Astrocyte of the spinal cord (primary cell): ENCODE measurements around the gene LRRC8D.

Experiments
- DNase-seq: peaks from one replicate; pipeline ENCODE4 v3.0.0; 2011; ENCODE audit warnings: low read depth, low spot score
- H3K4me3 ChIP-seq: 2 replicates; pipeline ENCODE4 v1.5.1; 2011; ENCODE audit warnings: low read depth, mild to moderate bottlenecking, low read length, moderate library complexity
- in situ Hi-C: cut with HindIII; loops from 2 replicates; pipeline ENCODE4 v1.10.0; 2017; ENCODE audit warnings: low sequenced_read_pairs
- TF ChIP-seq, protein P1 (sequence below): IDR thresholded peaks from 2 replicates; pipeline ENCODE4 v1.5.1; 2012; ENCODE audit warnings: low read depth, mild to moderate bottlenecking, low read length, inconsistent platforms

Gene LRRC8D

GRCh38 chr1:89812992-89813391 is 7.8 kb upstream of the LRRC8D start:
- in situ Hi-C loops, result no loop called here
- TF ChIP-seq, protein P1, sequence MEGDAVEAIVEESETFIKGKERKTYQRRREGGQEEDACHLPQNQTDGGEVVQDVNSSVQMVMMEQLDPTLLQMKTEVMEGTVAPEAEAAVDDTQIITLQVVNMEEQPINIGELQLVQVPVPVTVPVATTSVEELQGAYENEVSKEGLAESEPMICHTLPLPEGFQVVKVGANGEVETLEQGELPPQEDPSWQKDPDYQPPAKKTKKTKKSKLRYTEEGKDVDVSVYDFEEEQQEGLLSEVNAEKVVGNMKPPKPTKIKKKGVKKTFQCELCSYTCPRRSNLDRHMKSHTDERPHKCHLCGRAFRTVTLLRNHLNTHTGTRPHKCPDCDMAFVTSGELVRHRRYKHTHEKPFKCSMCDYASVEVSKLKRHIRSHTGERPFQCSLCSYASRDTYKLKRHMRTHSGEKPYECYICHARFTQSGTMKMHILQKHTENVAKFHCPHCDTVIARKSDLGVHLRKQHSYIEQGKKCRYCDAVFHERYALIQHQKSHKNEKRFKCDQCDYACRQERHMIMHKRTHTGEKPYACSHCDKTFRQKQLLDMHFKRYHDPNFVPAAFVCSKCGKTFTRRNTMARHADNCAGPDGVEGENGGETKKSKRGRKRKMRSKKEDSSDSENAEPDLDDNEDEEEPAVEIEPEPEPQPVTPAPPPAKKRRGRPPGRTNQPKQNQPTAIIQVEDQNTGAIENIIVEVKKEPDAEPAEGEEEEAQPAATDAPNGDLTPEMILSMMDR, result no peak
- H3K4me3 ChIP-seq, result no peak overlapping the region
- no peak for DNase-seq

DNA sequence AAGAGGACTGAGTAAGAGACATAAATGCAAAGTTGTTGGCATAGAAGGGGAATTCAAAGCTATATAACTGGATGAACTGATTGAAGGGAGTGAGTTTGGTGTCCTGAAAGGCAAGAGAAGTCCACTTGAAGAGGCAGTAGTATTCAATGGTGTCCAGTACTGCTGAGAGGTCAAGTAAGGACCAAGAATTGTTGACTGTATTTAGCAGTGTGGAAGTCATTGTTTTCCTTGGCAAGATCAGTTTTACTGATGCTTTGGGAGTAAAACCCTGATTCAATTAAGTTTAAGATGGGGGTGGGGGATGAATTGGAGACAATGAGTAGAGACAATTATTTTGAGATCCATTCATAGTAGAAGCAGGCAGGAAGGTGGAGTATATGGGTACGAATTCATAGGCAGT is 5.8 kb upstream of the LRRC8D start:
- TF ChIP-seq, protein P1, result no peak
- in situ Hi-C loops, result no loop called here
- no peak for DNase-seq
- no peak overlapping the region for H3K4me3 ChIP-seq

DNA sequence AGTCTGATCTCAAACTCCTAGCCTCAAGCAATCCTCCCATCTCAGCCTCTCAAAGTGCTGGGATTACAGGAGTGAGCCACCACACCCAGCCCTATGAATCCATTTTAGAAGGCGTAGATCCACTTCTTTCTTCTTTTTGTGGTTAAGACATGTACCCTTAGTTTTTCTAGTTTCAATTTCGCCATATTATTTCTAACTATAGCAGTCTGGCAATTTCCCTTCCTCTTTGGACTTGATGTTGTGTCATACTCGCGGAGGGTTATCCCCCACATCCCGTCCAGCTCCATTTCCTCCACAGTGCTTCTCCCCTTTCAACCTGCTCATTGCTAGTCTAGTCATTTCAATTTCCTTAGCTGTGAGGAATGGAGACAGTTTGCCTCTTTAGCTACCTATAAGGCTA is 5.2 kb upstream of the LRRC8D start:
- no peak overlapping the region for H3K4me3 ChIP-seq
- TF ChIP-seq, protein P1, result no peak
- in situ Hi-C loops, result no loop called here
- no peak for DNase-seq

DNA sequence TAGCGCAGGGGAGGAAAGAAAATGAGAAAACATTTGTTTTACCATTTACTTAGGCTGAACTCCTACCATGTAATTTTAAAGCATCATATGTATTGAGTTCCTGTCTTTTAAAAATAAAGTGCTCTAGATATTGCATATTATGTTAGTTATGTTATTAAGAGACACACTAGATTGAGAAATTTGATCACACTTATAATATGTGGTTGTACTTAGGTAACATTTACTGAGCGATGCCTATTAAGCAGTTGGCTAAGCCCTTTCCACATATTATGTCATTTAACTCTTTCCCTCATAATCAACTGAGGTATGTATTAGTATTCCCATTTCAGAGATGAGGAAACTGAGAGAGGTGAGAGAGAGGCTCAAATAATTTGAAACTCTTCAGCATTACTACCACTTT is 4.5 kb upstream of the LRRC8D start:
- in situ Hi-C loops, result no loop called here
- DNase-seq, result no peak
- TF ChIP-seq, protein P1, result no peak
- H3K4me3 ChIP-seq, result no peak overlapping the region

DNA sequence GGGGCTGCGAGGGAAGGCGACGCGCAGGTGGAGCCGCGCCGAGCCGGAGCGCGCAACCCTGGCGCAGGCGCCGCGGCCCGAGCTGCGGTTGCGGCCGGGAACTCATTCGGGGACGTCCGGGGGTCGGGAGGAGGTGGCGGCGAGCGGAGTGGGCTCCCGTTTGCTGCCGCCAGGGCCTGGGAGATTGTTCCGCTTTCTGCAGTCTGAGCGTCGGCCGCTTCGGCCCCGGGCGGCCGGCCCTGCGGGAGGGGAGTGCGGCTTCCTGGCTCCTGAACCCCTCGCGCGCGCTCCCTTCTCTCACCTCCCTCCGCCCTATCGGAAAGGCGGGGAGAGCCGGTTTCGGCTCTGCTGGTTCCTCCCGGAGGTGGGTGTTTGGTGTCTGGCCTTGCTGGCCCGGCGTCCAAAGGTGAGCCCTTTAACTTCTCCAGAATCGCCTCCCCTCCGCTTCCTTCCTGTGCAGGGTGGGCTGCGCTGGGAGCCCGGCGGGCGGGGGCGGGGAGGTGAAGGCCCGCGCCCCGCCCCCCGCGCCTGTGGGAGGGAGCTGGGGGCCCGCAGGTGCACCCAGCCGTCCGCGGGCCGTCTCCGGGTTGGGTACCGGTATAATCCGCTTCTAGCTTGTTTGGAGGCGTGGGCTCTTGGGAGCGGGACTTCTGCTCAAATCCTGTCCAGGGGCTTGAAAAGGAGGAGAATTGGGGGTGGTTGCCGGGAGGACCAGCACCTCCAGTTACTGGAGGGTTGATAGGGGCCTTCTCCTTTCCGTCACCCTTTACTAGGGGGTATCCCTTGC is 683 bp downstream of the LRRC8D start:
- TF ChIP-seq, protein P1, result no peak
- H3K4me3 ChIP-seq, result peak overlapping the region; percentile 66
- peak; percentile 24 for DNase-seq
- in situ Hi-C loops, result no loop called here

- peak overlapping the region; percentile 66 for H3K4me3 ChIP-seq
- in situ Hi-C loops, result no loop called here
- TF ChIP-seq, protein P1, result no peak
- no peak for DNase-seq
Measured at GRCh38 chr1:89822109-89822962, 1.5 kb downstream of the LRRC8D start.
